ENCODE measurements around the gene MS4A3.
"Not testable (repeated sequence)": the region's sequence is repeated elsewhere in the genome, so short reads cannot be mapped to it uniquely, and the experiment has no call there.

MS4A3 gene, protein sequence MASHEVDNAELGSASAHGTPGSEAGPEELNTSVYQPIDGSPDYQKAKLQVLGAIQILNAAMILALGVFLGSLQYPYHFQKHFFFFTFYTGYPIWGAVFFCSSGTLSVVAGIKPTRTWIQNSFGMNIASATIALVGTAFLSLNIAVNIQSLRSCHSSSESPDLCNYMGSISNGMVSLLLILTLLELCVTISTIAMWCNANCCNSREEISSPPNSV

DNA sequence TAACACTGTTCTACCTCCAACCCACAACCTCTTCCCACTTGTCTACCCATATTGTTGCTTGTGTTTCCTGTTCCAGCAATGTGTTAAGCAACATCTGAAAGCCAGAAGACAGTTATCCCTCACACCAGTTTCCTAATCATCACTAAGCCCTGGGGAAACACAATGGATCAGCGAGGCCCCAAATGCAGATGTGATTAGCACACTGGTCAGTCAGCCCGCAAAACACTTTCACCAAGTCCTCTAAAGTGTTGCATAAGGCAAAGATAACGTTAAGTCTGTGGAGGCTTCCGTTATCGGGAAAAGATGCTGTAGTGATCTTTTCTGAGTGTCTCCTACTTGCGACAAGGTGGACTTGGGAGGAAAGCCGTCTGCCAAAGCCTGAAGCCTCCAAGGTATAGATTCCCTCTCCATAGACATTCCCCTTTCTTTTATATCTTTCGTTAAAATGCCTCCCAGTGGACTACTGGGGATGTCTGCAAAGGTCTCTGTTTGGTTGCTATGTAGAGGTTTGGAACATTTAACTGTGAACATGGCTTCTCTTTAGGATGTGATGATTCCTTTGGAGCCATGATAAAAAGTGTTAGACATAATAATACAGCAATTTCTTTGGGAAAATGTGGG lies at the start of gene MS4A3:
Gene MS4A3, plus strand, starts transcription at position 317 of the 621 bp plus-strand sequence. CDS start 4,496 bp downstream, outside the sequence.
- DNase-seq (ENCODE audit: low read depth in 2 of 2, low spot score in 1 of 2) = no peak

DNA sequence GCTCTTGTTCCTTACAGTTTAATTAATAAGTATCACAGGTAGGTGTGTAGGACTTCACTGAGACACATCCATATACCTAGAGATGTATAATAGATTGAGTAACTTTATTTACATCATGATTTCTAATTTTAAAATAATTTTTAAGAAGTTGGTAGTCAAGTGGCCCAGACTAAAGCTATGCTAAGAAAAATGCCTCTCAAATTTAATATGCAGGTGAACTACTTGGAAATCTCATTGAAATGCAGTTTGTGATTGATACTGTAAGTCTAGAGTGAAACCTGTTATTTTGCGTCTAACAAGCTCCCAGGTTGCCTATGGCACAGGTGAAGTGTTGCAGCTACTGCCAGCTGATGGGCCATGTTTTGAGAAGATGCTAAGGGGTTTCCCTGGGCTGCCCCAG lies 39.6 kb upstream of the MS4A3 start, which contains the start of gene OOSP4B:
Gene OOSP4B, plus strand, starts transcription at position 301 of the 400 bp plus-strand sequence.
- DNase-seq (ENCODE audit: low read depth in 2 of 2, low spot score in 1 of 2) = no peak

DNA sequence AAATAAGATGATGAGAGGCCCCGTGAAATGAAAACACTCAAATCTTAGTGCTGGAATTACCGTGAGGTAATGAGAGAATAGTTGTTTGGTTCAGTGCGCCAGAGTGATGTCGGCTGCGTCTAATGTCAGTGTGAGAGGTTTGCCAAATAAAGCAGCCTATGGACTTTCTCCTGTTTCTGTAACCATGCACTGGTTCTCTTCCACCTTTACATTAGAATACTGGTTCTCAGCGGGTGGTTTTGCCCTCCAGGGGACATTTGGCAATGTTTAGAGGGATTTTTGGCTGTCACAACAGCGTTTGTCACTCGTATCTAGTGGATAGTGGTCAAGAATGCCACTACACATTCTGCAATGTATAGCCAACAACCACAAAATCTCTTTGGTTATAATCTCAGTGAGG lies 38.4 kb upstream of the MS4A3 start:
- DNase-seq (ENCODE audit: low read depth in 2 of 2, low spot score in 1 of 2) = no peak

DNA sequence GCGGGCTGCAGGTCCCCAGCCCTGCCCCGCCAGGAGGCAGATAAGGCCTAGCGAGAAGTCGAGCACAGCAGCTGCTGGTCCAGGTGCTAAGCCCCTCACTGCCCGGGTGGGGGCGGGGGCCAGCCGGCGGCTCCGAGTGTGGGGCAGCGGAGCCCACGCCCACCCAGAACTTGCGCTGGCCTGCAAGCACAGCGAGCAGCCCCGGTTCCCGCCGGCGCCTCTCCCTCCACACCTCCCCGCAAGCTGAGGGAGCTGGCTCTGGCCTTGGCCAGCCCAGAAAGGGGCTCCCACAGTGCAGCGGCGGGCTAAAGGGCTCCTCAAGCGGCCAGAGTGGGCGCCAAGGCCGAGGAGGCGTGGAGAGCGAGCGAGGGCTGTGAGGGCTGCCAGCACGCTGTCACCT lies 36.1 kb upstream of the MS4A3 start:
- not testable (repeated sequence) for DNase-seq (ENCODE audit: low read depth in 2 of 2, low spot score in 1 of 2)

DNA sequence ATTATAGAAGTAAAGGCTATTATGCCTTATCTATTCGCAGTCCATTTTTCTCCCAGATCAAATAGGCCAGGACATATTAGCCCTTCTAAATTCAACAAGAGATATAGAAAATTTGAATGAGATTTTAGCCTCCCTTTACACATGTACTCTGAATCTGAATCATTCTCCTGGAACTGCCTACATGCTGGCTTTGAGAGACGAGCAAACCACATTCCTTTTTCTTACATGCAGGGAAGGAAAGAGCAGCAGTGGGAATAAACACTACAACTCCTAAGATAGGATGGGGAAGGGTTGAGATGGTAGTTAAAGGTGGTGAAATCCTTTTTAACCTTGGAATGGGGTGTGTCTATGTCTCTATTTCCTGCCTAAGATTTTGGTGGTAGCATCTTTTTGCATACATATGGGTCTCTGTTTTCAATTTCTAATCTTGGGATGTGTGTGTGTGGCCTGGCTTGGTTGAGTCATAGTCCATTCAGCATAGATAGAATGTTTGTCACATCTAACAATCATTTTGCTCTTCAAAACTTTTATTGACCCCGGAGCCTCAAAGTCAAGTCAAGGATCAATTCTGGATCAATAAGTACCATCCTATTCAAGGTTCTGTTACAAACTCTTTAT lies 27.3 kb upstream of the MS4A3 start:
- DNase-seq (ENCODE audit: low read depth in 2 of 2, low spot score in 1 of 2) = no peak

DNA sequence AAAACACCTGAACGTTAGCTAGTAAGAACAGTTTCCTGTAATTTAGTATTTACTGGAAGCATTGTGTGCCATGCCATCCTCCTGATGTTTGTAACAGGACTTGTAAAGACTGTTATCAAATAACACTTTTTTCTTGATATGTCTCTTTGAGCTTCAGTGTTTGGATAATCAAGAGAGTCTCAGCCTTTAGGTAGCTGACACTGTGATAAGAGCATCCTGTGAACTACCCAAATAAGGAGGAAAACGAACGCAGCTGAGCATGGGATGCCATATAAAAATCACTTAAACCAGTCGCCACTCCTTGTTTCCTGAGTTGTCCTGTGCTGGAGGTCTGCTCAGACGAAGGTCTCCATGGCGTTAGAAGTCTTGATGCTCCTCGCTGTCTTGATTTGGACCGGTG lies 16.4 kb upstream of the MS4A3 start, which contains the start of gene OOSP2:
Gene OOSP2, plus strand, starts transcription at position 301 of the 400 bp plus-strand sequence. Its CDS starts 51 bp downstream, at position 352.
- DNase-seq (ENCODE audit: low read depth in 2 of 2, low spot score in 1 of 2) = no peak

DNA sequence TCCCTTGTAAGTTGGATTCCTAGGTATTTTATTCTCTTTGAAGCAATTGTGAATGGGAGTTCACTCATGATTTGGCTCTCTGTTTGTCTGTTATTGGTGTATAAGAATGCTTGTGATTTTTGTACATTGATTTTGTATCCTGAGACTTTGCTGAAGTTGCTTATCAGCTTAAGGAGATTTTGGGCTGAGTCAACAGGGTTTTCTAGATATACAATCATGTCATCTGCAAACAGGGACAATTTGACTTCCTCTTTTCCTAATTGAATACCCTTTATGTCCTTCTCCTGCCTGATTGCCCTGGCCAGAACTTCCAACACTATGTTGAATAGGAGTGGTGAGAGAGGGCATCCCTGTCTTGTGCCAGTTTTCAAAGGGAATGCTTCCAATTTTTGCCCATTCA lies 6.0 kb upstream of the MS4A3 start:
- DNase-seq (ENCODE audit: low read depth in 2 of 2, low spot score in 1 of 2) = not testable (repeated sequence)

DNA sequence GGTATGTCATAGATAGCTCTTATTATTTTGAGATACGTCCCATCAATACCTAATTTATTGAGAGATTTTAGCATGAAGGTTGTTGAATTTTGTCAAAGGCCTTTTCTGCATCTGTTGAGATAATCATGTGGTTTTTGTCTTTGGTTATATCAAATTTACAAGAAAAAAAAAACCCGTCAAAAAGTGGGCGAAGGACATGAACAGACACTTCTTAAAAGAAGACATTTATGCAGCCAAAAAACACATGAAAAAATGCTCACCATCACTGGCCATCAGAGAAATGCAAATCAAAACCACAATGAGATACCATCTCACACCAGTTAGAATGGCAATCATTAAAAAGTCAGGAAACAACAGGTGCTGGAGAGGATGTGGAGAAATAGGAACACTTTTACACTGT lies 5.6 kb upstream of the MS4A3 start:
- not testable (repeated sequence) for DNase-seq (ENCODE audit: low read depth in 2 of 2, low spot score in 1 of 2)

DNA sequence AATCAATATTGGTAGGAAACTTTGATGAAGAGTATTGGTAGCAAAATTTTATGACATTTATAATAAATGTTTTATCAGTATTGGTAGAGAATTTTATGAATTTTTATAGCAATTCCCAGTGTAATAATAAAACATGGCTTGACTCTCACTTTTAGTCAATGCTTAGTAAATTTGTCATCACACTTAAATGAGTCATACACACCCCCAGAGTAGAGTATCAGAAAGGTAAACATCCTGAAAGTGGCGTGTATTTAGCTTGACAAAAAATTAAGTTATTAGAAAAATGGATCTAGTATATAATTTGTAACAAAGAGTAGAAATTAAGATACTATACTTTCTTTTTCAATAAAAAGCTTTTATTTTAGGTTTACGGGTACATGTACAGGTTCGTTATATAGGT lies 2.6 kb downstream of the MS4A3 start:
- no peak for DNase-seq (ENCODE audit: low read depth in 2 of 2, low spot score in 1 of 2)

DNA sequence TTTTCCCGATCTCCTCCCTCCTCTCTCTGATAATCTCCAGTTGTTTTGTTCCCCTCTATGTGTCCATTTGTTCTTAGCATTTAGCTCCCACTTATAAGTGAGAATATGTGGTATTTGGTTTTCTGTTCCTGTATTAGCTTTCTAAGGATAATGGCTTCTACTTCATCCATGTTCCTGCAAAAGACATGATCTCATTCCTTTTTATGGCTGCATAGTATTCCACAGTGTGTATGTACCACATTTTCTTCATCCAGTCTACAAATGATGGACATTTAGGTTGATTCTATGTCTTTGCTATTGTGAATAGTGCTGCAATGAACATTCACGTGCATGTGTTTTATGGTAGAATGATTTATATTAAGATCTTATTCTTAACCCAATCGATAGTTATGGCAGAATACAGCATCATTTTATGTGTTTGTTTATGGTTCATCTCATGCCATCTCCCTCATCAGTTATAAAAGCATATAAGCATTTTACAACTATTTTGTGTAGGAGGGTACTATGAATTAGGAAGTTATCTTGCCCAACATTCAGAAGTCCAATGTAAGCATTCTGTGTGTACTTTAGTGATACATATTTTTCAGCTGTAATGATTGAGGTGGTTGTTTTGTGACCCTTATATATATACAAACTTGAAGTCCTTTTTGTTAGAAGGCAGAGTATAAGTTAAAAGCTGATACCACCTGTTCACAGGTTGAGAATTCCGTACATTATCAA lies 3.2 kb downstream of the MS4A3 start:
- no peak for DNase-seq (ENCODE audit: low read depth in 2 of 2, low spot score in 1 of 2)

DNA sequence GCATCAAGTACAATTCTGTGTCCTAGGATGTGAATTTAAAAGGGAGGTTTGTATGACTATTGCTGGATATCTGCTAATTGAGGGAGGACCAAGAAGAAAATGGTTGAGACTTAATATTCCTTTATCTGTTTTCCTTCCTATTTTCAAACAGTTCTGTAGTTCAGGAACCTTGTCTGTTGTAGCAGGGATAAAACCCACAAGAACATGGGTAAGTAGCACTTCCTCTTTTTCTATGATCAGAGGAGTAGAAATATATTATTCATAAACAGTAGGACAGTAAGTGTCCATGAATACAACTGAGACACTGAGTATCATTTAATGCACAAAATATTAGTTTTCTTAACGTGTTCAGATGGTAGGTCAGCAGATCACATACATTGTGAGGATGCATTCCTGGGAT lies 7.6 kb downstream of the MS4A3 start:
- no peak for DNase-seq (ENCODE audit: low read depth in 2 of 2, low spot score in 1 of 2)

DNA sequence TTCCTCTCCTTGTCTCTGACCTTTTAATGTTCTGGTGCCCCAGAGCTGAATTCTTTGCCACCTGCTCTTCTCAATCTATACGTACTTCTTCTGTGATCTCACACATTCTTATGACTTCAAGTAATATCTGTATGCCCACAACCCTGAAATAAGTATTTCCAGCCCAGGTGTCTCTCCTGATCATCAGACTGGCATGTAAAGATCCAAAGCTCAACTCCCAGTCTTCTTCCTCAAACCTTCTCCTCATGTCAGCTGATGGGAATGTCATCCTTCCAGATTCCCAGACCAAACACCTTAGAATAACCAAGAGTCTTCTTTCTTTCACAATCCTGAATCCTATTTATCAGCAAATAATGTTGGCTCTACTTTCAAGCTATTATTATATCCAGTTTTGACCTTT lies 9.3 kb downstream of the MS4A3 start:
- DNase-seq (ENCODE audit: low read depth in 2 of 2, low spot score in 1 of 2) = no peak

DNA sequence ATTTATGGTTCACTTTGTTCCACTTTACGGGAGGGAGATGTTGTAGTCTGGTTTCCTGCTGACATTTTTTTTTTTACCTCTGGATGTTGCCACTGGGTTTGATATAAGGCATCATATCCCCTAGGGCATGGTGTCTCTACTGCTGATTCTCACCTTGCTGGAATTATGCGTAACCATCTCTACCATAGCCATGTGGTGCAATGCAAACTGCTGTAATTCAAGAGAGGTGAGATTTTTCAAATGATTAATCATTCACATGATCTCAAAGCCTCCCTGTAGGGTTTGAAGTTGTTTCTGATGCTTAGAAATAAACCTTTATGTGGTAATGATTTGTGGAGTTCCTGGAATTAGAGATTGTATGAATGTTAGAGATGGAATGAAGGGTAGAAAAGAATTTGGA lies 13.0 kb downstream of the MS4A3 start:
- no peak for DNase-seq (ENCODE audit: low read depth in 2 of 2, low spot score in 1 of 2)

DNA sequence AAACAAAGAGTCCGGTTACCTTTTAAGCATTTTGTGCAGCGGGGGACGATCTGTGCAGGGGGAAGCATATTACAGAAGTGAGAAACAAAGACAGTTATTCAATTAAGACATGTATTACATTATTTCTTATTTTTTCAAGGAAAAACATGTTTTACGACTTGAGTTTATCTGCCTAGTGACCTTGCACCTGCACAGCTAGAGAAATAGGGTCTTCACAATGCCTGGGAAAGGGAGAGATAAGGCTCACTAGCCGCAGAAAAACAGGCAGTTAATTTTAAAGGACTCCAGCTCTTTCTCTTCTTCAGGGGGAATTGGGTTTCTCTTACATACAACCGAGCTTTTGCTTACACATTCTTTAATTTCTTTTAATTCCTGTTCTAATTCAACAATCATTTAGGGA lies 15.2 kb downstream of the MS4A3 start:
- not testable (repeated sequence) for DNase-seq (ENCODE audit: low read depth in 2 of 2, low spot score in 1 of 2)

DNA sequence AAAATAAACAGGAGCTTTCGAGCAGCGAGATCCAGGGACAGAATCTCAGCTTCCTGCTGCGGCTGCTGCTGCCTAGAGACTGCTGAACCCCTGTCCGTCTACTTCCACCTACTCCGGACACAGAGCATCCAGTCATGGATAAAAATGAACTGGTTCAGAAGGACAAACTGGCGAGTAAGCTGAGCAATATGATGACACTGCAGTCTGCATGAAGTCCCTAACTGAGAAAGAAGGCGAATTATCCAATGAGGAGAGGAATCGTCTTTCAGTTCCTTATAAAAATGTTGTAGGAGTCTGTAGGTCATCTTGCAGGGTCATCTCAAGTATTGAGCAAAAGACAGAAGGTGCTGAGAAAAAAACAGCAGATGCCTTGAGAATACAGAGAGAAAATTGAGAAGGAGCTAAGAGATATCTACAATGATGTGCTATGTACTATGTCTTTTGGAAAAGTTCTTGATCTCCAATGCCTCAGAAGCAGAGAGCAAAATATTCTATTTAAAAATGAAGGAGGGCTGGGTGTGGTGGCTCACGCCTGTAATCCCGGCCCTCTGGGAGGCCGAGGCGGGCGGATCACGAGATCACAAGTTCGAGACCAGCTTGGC lies 20.9 kb downstream of the MS4A3 start:
- no peak for DNase-seq (ENCODE audit: low read depth in 2 of 2, low spot score in 1 of 2)

DNA sequence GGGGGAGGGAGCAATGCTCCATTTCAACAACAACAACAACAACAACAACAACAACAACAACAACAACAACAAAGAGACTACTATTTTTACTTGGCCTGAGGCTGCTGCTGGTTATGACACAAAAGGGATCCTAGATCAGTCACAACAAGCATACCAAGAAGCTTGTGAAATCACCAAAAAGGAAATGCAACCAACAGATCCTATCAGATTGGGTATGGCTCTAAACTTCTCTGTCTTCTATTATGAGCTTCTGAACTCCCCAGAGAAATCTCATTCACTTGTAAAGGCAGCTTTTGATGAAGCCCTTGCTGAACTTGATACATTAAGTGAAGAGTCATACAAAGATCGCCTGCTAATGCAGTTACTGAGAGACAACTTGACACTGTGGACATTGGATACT lies 21.5 kb downstream of the MS4A3 start:
- no peak for DNase-seq (ENCODE audit: low read depth in 2 of 2, low spot score in 1 of 2)

DNA sequence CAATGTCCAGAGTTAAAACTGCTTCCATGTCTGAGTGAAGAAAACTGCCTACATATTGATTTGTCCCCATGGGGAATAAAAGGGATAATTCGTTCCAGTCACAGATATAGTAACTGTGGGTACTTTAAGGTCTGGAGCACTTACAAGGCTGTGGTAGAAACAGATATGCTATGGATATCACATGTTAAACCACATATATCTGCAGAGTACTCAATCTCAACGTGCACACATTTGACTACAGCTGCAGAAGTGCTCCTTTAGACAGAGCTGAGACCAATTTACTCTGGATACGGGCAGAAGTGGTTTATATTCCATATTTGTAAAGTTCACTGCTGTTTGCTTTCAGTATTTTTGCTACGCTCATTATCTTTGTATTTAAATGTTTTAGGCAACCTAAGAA lies 22.3 kb downstream of the MS4A3 start:
- no peak for DNase-seq (ENCODE audit: low read depth in 2 of 2, low spot score in 1 of 2)

DNA sequence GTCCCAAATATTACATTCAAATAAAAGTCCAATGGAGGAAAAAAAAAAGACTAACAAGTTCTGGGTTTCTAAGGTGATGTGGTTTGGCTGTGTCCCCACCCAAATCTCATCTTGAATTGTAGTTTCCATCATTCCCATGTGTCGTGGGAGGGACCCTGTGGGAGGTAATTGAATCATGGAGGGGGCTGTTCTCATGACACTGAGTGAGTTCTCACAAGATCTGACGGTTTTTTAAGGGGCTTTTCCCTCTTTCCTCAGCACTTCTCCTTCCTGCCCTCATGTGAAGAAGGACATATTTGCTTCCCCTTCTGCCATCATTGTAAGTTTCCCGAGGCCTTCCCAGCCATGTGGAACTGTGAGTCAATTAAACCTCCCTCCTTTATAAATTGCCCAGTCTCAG lies 24.1 kb downstream of the MS4A3 start:
- DNase-seq (ENCODE audit: low read depth in 2 of 2, low spot score in 1 of 2) = no peak

DNA sequence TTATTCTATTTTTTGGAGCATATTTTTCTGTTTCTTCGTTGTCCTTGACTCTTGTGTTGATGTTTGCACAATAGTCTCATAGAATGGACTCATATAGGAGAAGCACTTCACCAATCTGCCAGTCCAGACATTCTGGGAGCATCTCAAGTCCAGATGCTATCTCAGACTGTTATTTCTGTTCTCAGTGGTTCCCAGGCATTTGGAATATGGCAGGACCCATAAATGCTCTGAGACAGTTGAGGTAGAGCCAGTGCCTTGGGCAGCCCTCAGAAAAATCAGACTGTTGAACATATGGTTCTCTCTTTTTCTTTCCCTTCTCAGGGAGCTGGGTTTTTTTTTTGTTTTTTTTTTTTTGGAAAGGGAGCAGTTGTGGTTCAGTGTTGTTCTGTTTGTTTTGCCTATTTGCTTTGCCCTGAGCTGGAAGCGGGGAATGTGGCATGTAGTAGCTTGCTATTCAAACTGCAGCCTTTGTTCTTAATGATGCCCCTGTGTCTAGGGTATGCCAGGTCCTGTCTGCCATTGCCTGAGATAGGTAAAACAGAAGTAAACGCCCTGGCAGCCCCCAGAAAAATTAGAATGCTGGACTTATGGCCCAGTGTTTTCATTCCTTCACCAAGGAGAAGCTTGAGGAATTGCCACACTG lies 28.3 kb downstream of the MS4A3 start:
- no peak for DNase-seq (ENCODE audit: low read depth in 2 of 2, low spot score in 1 of 2)

DNA sequence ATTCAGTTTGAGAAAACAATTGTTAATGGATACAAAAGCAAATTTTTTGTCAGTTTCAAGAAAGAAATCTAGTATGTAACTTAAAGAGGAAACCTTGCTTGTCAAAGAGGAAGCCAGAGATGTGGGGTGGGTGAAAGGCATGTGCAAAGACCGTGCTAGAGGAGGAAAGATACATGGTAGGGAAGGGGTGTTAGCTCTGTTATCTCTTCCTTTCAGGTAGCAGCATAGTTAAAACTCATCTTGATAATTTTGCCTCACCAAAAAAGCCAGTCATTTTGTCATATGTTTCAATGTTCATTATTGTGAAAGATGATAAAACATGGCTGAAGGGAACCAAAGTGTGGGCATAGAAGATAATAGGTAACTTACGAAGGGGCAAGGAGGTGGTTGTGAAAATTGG lies 29.4 kb downstream of the MS4A3 start:
- DNase-seq (ENCODE audit: low read depth in 2 of 2, low spot score in 1 of 2) = no peak

DNA sequence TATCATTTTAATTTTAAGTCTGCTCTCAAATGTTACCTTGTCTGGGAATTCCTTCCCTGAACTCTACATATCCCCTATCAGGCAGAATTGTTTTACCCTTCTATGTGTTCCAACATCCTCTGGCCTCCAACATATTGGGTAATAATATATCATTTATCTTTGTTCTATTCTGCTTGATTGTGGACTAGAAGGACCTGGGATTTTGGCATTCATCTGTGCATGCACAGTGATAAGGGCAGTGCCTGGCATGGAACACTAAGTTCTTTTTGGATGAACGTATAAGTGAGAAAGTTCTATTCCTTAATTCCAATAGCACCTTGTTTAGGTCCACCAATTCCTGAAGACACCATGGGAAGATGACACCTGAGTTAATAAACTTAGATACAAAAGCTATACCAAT lies 30.8 kb downstream of the MS4A3 start:
- no peak for DNase-seq (ENCODE audit: low read depth in 2 of 2, low spot score in 1 of 2)

Measured in stimulated activated CD8-positive, alpha-beta memory T cell treated with anti-CD3 and anti-CD28 coated beads, Interleukin-4, amount 100 ng/mL, for 1 hour (primary cell).